SJSA1 (cell line): ENCODE results near the gene SLC17A1. TPM values are rescaled to one million over a fixed set of nuclear protein-coding genes. Genes with fewer than 3 reads are reported as not detected.

Experiments
- DNase-seq, 2 experiments: peaks; one replicate each; pipeline ENCODE4 v3.0.0-alpha.2; 2015 to 2020; ENCODE audit warnings: low spot score in 2 of 2, low read depth in 1 of 2
- H3K27ac ChIP-seq: fragments of 250-450 bp; sonication (Bioruptor Pico); 2 replicates; pipeline ENCODE4 v1.5.1; 2020; ENCODE audit warnings: mild to moderate bottlenecking, moderate library complexity
- H3K27me3 ChIP-seq: fragments of 250-450 bp; sonication (Bioruptor Pico); replicated peaks from 2 replicates; pipeline ENCODE4 v1.5.1; 2020; ENCODE audit warnings: mild to moderate bottlenecking, moderate library complexity
- H3K36me3 ChIP-seq: fragments of 250-450 bp; sonication (Bioruptor Pico); 2 replicates; pipeline ENCODE4 v1.5.1; 2020; ENCODE audit warnings: mild to moderate bottlenecking
- H3K4me1 ChIP-seq: fragments of 250-450 bp; sonication (Bioruptor Pico); replicated peaks from 2 replicates; pipeline ENCODE4 v1.6.1; 2021; ENCODE audit warnings: mild to moderate bottlenecking
- H3K4me3 ChIP-seq: fragments of 250-450 bp; sonication (Bioruptor Pico); 2 replicates; pipeline ENCODE4 v1.5.1; 2020; ENCODE audit warnings: mild to moderate bottlenecking
- H3K9me3 ChIP-seq: fragments of 250-450 bp; sonication (Bioruptor Pico); replicated peaks from 2 replicates; pipeline ENCODE4 v1.5.1; 2020; ENCODE audit warnings: mild to moderate bottlenecking
- total RNA-seq: library from RNA; depleted of rRNA; stranded (reverse); fragments of >200 nt; shearing (Covaris generic); gene quantifications from 2 replicates; pipeline ENCODE4 v1.2.3, GENCODE V29; 2014

The SLC17A1 gene
- total RNA-seq, 1 experiment from 2014 or later, result not detected

- H3K27me3 ChIP-seq, result no peaks in the 10 kb centered on the region
- H3K4me1 ChIP-seq, result no peaks in the 10 kb centered on the region
- H3K27ac ChIP-seq, result no peak overlapping the region
- no peak overlapping the region for H3K4me3 ChIP-seq
- no peak for DNase-seq
- no peaks in the 10 kb centered on the region for H3K36me3 ChIP-seq
- H3K9me3 ChIP-seq, result no peaks in the 10 kb centered on the region
Observed at GRCh38 chr6:25862199-25862598, 30.3 kb upstream of the SLC17A1 start.

- no peaks in the 10 kb centered on the region for H3K27me3 ChIP-seq
- no peaks in the 10 kb centered on the region for H3K4me1 ChIP-seq
- no peak overlapping the region for H3K27ac ChIP-seq
- no peaks in the 10 kb centered on the region for H3K9me3 ChIP-seq
- no peaks in the 10 kb centered on the region for H3K36me3 ChIP-seq
- DNase-seq, result no peak
- no peak overlapping the region for H3K4me3 ChIP-seq
Observed at GRCh38 chr6:25852756-25853155, 20.9 kb upstream of the SLC17A1 start.

DNA sequence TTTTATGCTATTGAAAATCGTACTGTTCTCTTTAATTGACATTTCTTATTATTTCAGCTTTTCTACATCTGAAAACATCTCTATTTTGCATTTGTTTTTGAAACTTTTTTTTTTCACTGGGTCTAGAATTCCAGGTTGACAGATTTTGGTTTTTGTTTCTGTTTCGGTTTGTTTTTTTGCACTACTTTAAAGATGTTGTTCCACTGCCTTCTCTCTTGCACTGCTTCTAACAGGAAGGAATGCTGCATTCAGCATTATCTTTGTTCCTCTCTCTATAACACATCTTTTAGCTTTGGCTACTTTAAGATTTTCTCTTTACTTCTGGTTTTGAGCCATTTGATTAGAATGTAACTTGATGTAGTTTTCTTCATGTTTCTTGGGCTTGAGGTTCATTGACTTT lies 20.1 kb upstream of the SLC17A1 start:
- H3K27ac ChIP-seq, result no peak overlapping the region
- no peaks in the 10 kb centered on the region for H3K27me3 ChIP-seq
- DNase-seq, result no peak
- H3K36me3 ChIP-seq, result no peaks in the 10 kb centered on the region
- no peaks in the 10 kb centered on the region for H3K9me3 ChIP-seq
- no peak overlapping the region for H3K4me3 ChIP-seq
- H3K4me1 ChIP-seq, result no peaks in the 10 kb centered on the region

GRCh38 chr6:25844518-25844917 lies 12.7 kb upstream of the SLC17A1 start:
- DNase-seq, result no peak
- no peaks in the 10 kb centered on the region for H3K36me3 ChIP-seq
- no peaks in the 10 kb centered on the region for H3K9me3 ChIP-seq
- H3K4me1 ChIP-seq, result no peaks in the 10 kb centered on the region
- no peak overlapping the region for H3K27ac ChIP-seq
- no peaks in the 10 kb centered on the region for H3K27me3 ChIP-seq
- no peak overlapping the region for H3K4me3 ChIP-seq

GRCh38 chr6:25842526-25842925 lies 10.7 kb upstream of the SLC17A1 start:
- H3K27ac ChIP-seq, result no peak overlapping the region

DNA sequence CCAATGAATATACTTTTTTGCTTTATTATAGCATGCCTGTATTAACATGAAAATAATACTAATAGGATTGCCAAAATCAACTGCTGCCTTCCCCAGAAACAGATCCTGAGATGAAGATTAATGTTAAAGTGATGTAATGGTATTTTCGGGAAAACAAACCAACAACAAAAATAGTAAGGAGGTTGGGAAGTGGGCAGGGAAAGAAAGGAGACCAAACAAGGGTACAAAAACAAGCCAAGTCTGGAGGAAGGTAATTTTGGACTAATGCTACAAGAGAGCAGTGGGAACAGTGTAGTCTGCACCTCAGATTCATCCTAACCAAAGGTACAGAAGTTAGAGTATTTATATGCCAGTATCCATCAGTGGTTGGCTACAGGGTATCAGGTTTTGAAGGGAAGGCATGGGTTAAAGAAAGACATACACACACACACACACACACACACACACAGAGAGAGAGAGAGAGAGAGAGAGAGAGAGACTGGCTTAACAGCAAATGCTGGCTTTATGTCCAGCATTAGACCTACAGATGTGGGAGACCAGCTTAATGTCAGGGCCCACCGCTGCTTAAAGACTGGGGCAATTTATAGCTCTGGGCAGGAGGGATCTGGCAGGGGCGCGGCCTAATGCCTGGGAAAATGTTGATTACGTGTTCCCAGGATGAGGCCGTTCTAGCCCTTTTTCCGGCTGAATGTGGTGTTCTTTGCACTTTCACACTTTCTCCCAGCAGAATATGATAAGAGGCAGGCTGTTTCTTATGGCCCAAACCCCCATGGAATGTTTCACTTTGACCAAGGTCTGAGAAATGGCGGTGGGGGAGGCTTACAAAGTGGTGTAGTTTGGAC lies 3.8 kb upstream of the SLC17A1 start:
- no peaks in the 10 kb centered on the region for H3K36me3 ChIP-seq
- H3K27ac ChIP-seq, result no peak overlapping the region
- H3K4me3 ChIP-seq, result no peak overlapping the region
- H3K4me1 ChIP-seq, result no peaks in the 10 kb centered on the region
- H3K9me3 ChIP-seq, result no peaks in the 10 kb centered on the region
- H3K27me3 ChIP-seq, result no peaks in the 10 kb centered on the region
- DNase-seq, result no peak

More at GRCh38 chr6:25842526-25842925, 10.7 kb upstream of the SLC17A1 start:
- no peaks in the 10 kb centered on the region for H3K27me3 ChIP-seq
- no peaks in the 10 kb centered on the region for H3K9me3 ChIP-seq
- H3K4me3 ChIP-seq, result no peak overlapping the region
- DNase-seq, result no peak
- no peaks in the 10 kb centered on the region for H3K36me3 ChIP-seq
- H3K4me1 ChIP-seq, result no peaks in the 10 kb centered on the region

- no peak overlapping the region for H3K27ac ChIP-seq
- H3K9me3 ChIP-seq, result no peaks in the 10 kb centered on the region
- DNase-seq, result no peak
- no peaks in the 10 kb centered on the region for H3K27me3 ChIP-seq
- H3K4me3 ChIP-seq, result no peak overlapping the region
- no peaks in the 10 kb centered on the region for H3K4me1 ChIP-seq
- H3K36me3 ChIP-seq, result no peaks in the 10 kb centered on the region
Observed at GRCh38 chr6:25834950-25835349, 3.1 kb upstream of the SLC17A1 start.

- Histone ChIP-seq H3K27me3 (no peaks in the 10 kb centered on the region), H3K27ac (no peak overlapping the region), H3K4me1 (no peaks in the 10 kb centered on the region)
Observed at GRCh38 chr6:25833136-25833535, 1.3 kb upstream of the SLC17A1 start.

GRCh38 chr6:25832670-25833069 lies 818 bp upstream of the SLC17A1 start:
- Histone ChIP-seq H3K27ac (no peak overlapping the region), H3K36me3 (no peaks in the 10 kb centered on the region), H3K4me3 (no peak overlapping the region), H3K27me3 (no peaks in the 10 kb centered on the region), H3K4me1 (no peaks in the 10 kb centered on the region), H3K9me3 (no peaks in the 10 kb centered on the region)
- DNase-seq, result no peak

More at GRCh38 chr6:25833136-25833535, 1.3 kb upstream of the SLC17A1 start:
- H3K4me3 ChIP-seq, result no peak overlapping the region
- H3K9me3 ChIP-seq, result no peaks in the 10 kb centered on the region
- DNase-seq, result no peak
- H3K36me3 ChIP-seq, result no peaks in the 10 kb centered on the region

DNA sequence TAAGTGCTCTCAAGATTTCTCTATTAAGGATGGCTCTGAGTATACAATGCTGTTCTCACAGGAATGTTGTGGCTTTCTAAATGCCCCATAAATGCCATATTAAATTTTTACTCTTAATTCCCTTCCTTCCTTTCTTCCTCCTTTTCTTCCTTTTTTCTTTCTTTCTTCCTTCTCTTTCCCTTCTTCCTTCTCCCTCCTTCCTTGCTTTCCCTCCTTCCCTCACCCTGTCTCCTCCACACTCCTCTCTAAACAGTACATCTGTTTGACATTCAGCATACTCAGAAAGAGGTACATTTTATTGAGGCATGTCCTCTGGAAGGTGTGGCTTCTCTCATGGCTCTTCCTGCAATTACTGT lies 433 bp upstream of the SLC17A1 start:
- no peak overlapping the region for H3K27ac ChIP-seq
- H3K4me3 ChIP-seq, result no peak overlapping the region
- H3K4me1 ChIP-seq, result no peaks in the 10 kb centered on the region
- no peaks in the 10 kb centered on the region for H3K36me3 ChIP-seq
- no peak for DNase-seq
- no peaks in the 10 kb centered on the region for H3K27me3 ChIP-seq
- H3K9me3 ChIP-seq, result no peaks in the 10 kb centered on the region

DNA sequence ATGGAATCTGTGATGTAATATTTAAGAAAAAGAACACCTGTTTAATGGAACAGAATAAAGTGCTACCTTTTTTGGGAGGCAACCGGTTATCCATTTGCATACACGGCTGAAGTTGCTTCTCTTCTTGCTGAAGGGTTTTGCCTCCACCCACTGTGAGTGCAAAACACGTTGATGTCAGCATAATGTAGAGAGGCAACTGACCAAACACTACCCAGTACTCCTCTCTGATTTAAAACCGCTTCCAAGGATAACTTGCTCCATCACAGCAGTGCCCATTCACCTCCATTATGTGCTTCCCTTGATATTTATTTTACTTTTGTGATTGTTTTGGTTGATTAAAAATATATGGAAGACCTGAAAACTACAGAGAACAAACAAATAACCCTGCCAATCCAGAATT lies 1.4 kb downstream of the SLC17A1 start:
- H3K4me1 ChIP-seq, result no peaks in the 10 kb centered on the region
- no peak overlapping the region for H3K4me3 ChIP-seq

DNA sequence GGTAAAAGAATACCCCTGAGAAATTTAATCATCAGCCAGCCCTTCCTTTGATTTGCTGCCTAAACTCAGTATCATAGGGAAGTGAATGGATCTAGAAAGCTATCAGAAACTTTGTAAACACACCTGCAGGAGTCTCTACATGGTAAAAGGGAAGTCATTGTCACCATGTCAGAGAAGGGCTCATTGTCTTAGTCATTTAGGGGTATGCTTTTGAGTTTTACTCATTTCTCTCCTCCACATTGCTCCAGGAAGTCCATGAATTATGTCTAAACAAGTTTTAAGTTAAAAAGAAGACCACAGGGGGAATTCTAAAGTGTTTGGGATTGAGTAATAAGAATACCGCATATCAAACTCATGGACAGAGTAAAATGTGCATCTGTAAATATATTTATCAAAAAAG lies 2.5 kb downstream of the SLC17A1 start:
- H3K27ac ChIP-seq, result no peak overlapping the region

More for the DNA sequence above, 1.4 kb downstream of the SLC17A1 start:
- no peaks in the 10 kb centered on the region for H3K27me3 ChIP-seq
- no peak for DNase-seq
- H3K36me3 ChIP-seq, result no peaks in the 10 kb centered on the region
- H3K9me3 ChIP-seq, result no peaks in the 10 kb centered on the region
- no peak overlapping the region for H3K27ac ChIP-seq

GRCh38 chr6:25821341-25821740 lies 10.5 kb downstream of the SLC17A1 start:
- no peak overlapping the region for H3K4me3 ChIP-seq
- no peak for DNase-seq
- H3K9me3 ChIP-seq, result no peaks in the 10 kb centered on the region
- H3K4me1 ChIP-seq, result no peaks in the 10 kb centered on the region
- no peak overlapping the region for H3K27ac ChIP-seq
- no peaks in the 10 kb centered on the region for H3K27me3 ChIP-seq
- H3K36me3 ChIP-seq, result no peaks in the 10 kb centered on the region

More for the DNA sequence above, 2.5 kb downstream of the SLC17A1 start:
- no peak overlapping the region for H3K4me3 ChIP-seq
- DNase-seq, result no peak
- no peaks in the 10 kb centered on the region for H3K4me1 ChIP-seq
- H3K9me3 ChIP-seq, result no peaks in the 10 kb centered on the region
- H3K27me3 ChIP-seq, result no peaks in the 10 kb centered on the region
- H3K36me3 ChIP-seq, result no peaks in the 10 kb centered on the region

DNA sequence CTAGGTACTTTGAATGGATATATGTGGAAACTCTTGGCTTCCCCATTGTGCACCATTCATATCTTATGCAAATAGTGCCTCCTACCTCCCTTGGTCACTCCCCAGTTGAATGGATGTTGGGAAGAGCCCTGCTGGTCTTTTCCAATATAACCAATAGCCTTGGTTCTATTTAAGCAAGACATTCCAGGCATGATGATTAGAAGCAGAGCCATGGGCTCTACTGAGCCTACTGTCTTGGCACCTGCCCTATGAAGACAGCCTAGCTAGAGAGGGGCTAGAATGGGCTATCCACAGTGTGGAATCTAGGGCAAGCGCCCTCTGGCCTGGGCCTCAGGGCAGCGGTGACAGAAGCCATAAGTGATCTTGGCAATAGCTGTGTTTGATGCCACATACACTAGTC lies 15.6 kb downstream of the SLC17A1 start:
- H3K27ac ChIP-seq, result no peak overlapping the region
- DNase-seq, result no peak
- no peaks in the 10 kb centered on the region for H3K36me3 ChIP-seq
- H3K4me3 ChIP-seq, result no peak overlapping the region
- no peaks in the 10 kb centered on the region for H3K27me3 ChIP-seq
- no peaks in the 10 kb centered on the region for H3K9me3 ChIP-seq
- H3K4me1 ChIP-seq, result no peaks in the 10 kb centered on the region

DNA sequence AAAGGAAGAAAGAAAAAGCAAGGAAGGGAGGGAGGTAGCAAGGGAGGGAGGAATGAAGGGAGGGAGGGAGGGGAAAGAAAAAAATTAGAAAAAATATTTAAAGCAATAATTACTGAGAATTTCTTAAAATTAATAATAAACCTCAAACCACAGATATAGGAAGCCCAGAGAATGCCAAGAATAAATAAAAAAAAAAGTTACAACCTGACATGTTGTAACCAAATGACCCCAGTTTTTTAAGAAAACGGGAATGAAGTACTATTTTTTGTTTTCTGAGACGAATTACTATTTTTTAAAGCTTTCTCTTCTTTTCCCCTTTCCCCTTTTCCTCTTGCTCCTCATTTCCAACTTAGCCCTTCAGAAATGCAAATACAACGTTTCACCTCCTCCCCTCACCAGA lies 16.7 kb downstream of the SLC17A1 start:
- no peaks in the 10 kb centered on the region for H3K36me3 ChIP-seq
- no peak overlapping the region for H3K4me3 ChIP-seq
- no peaks in the 10 kb centered on the region for H3K27me3 ChIP-seq
- no peaks in the 10 kb centered on the region for H3K9me3 ChIP-seq
- no peak for DNase-seq
- H3K4me1 ChIP-seq, result no peaks in the 10 kb centered on the region
- H3K27ac ChIP-seq, result no peak overlapping the region
